A549 (cell line): ENCODE data around the gene FBXL15. TPM values are rescaled to one million over a fixed set of nuclear protein-coding genes. Genes with fewer than 3 reads are reported as not detected.

ENCODE experiments used
- ATOH8 ChIP-seq: fragments of 250-450 bp; sonication (Bioruptor Pico); IDR thresholded peaks from 2 replicates; pipeline ENCODE4 v1.5.0; 2020; ENCODE audit warnings: low read depth, mild to moderate bottlenecking, moderate library complexity
- BCL3 ChIP-seq: fragments of >200 bp; sonication (Bioruptor Twin); formaldehyde crosslinking; IDR thresholded peaks from 3 replicates; pipeline ENCODE4 v1.6.1; 2016
- BHLHE40 ChIP-seq: IDR thresholded peaks from 2 replicates; pipeline ENCODE4 v1.6.1; 2012; ENCODE audit warnings: low read depth, low read length, inconsistent platforms
- CBX2 ChIP-seq: fragments of 200-600 bp; sonication (generic); IDR thresholded peaks from 2 replicates; pipeline ENCODE4 v1.6.1; 2016; ENCODE audit warnings: low read depth, mild to moderate bottlenecking, borderline replicate concordance
- CBX8 ChIP-seq: fragments of 200-600 bp; sonication (generic); IDR thresholded peaks from 2 replicates; pipeline ENCODE4 v1.6.1; 2016
- CEBPB ChIP-seq, 2 experiments: fragments of >200 bp in 1 of 2; sonication (Bioruptor Twin) in 1 of 2; formaldehyde crosslinking in 1 of 2; IDR thresholded peaks; 2 replicates each; pipeline ENCODE4 v1.6.1; 2012 to 2016
- CHD4 ChIP-seq: fragments of 200-600 bp; sonication (generic); IDR thresholded peaks from 2 replicates; pipeline ENCODE4 v1.6.1; 2016; ENCODE audit warnings: antibody characterized with exemption, mild to moderate bottlenecking, borderline replicate concordance
- EHF ChIP-seq: fragments of 250-450 bp; sonication (Bioruptor Pico); IDR thresholded peaks from 2 replicates; pipeline ENCODE4 v1.5.0; 2020; ENCODE audit warnings: mild to moderate bottlenecking
- FOXS1 ChIP-seq: fragments of 250-450 bp; sonication (Bioruptor Pico); IDR thresholded peaks from 2 replicates; pipeline ENCODE4 v1.5.0; 2020; ENCODE audit warnings: mild to moderate bottlenecking, moderate library complexity
- GATA3 ChIP-seq: IDR thresholded peaks from 2 replicates; pipeline ENCODE4 v1.6.1; 2012; ENCODE audit warnings: borderline replicate concordance
- HMGXB4 ChIP-seq: fragments of 250-450 bp; sonication (Bioruptor Pico); IDR thresholded peaks from 2 replicates; pipeline ENCODE4 v1.5.0; 2021; ENCODE audit warnings: mild to moderate bottlenecking, moderate library complexity, borderline replicate concordance
- HOXB13 ChIP-seq: fragments of 250-450 bp; sonication (Bioruptor Pico); IDR thresholded peaks from 2 replicates; pipeline ENCODE4 v1.5.0; 2020; ENCODE audit warnings: low read depth, mild to moderate bottlenecking, moderate library complexity
- JUN ChIP-seq, 2 experiments: fragments of >200 bp; sonication (Bioruptor Twin); formaldehyde crosslinking; IDR thresholded peaks; 2 replicates in 1 of 2; 3 replicates in 1 of 2; pipeline ENCODE4 v1.6.1; 2016 to 2017
- KDM1A ChIP-seq: fragments of 200-600 bp; sonication (generic); IDR thresholded peaks from 2 replicates; pipeline ENCODE4 v1.6.1; 2016; ENCODE audit warnings: low read depth, mild to moderate bottlenecking
- MAFK ChIP-seq: fragments of 450-650 bp; IDR thresholded peaks from 2 replicates; pipeline ENCODE4 v1.6.1; 2014; ENCODE audit not compliant: partially characterized antibody
- MAZ ChIP-seq: fragments of 150-350 bp; IDR thresholded peaks from 2 replicates; pipeline ENCODE4 v1.6.1; 2014; ENCODE audit warnings: antibody characterized with exemption, low read depth, low read length, borderline replicate concordance
- MYC ChIP-seq: IDR thresholded peaks from 2 replicates; pipeline ENCODE4 v1.6.1; 2012; ENCODE audit warnings: mild to moderate bottlenecking, inconsistent platforms, low read length, improper control_type of control experiment, borderline replicate concordance
- NFE2L2 ChIP-seq: fragments of 150-350 bp; conservative IDR thresholded peaks from 2 replicates; pipeline ENCODE4 v1.6.1; 2014; ENCODE audit warnings: low read length
- NPAS2 ChIP-seq: fragments of 250-450 bp; sonication (Bioruptor Pico); IDR thresholded peaks from 2 replicates; pipeline ENCODE4 v1.8.0; 2022; ENCODE audit warnings: mild to moderate bottlenecking, moderate library complexity, borderline replicate concordance
- NR3C1 ChIP-seq: fragments of >200 bp; sonication (Bioruptor Twin); formaldehyde crosslinking; IDR thresholded peaks from 3 replicates; pipeline ENCODE4 v1.6.1; 2017
- POLR2A ChIP-seq: IDR thresholded peaks from 2 replicates; pipeline ENCODE4 v1.6.1; 2012; ENCODE audit warnings: mild to moderate bottlenecking, low read length
- POLR2AphosphoS2 ChIP-seq: conservative IDR thresholded peaks from 2 replicates; pipeline ENCODE4 v1.6.1; 2012; ENCODE audit warnings: low read length, improper control_type of control experiment, inconsistent platforms
- RAD21 ChIP-seq, 2 experiments: fragments of >200 bp in 1 of 2; sonication (Bioruptor Twin) in 1 of 2; formaldehyde crosslinking in 1 of 2; IDR thresholded peaks in 1 of 2; conservative IDR thresholded peaks in 1 of 2; 2 replicates in 1 of 2; 3 replicates in 1 of 2; pipeline ENCODE4 v1.6.1; 2012 to 2018; ENCODE audit warnings: inconsistent platforms in 1 of 2
- RARB ChIP-seq: fragments of 250-450 bp; sonication (Bioruptor Pico); IDR thresholded peaks from 2 replicates; pipeline ENCODE4 v1.8.0; 2021; ENCODE audit warnings: mild to moderate bottlenecking, moderate library complexity
- RNF2 ChIP-seq: fragments of 200-600 bp; sonication (generic); IDR thresholded peaks from 2 replicates; pipeline ENCODE4 v1.6.1; 2016; ENCODE audit warnings: low read depth, mild to moderate bottlenecking, antibody characterized with exemption, moderate library complexity, borderline replicate concordance
- SMC3 ChIP-seq: fragments of >200 bp; sonication (Bioruptor Twin); formaldehyde crosslinking; IDR thresholded peaks from 3 replicates; pipeline ENCODE4 v1.6.1; 2018; ENCODE audit warnings: inconsistent platforms
- polyA plus RNA-seq, 4 experiments: library from polyadenylated mRNA; depleted of rRNA in 3 of 4; stranded (reverse); fragments of >200 nt; fragmentation: RNase III in 1 of 4; extraction: RNeasy Plus Mini Kit Qiagen cat#74134 plus additional on column Dnase treatment in 1 of 4; gene quantifications; 2 replicates in 3 of 4; 3 replicates in 1 of 4; pipeline ENCODE4 v1.2.3, GENCODE V29; 2011 to 2017
- TF ChIP-seq, protein P1 (sequence below): IDR thresholded peaks from 2 replicates; pipeline ENCODE4 v1.6.1; 2012
- TF ChIP-seq, protein P2 (sequence below): IDR thresholded peaks from 2 replicates; pipeline ENCODE4 v1.6.1; 2012
- TF ChIP-seq, protein P3 (sequence below): fragments of 200-600 bp; sonication (generic); IDR thresholded peaks from 2 replicates; pipeline ENCODE4 v1.6.1; 2016; ENCODE audit warnings: antibody characterized with exemption, mild to moderate bottlenecking, moderate library complexity

Gene FBXL15
- polyA plus RNA-seq, 2 of the 4 experiments (the other 2 are of a cell fraction) = 4.8 to 9.4 TPM

- TF ChIP-seq, protein P1, sequence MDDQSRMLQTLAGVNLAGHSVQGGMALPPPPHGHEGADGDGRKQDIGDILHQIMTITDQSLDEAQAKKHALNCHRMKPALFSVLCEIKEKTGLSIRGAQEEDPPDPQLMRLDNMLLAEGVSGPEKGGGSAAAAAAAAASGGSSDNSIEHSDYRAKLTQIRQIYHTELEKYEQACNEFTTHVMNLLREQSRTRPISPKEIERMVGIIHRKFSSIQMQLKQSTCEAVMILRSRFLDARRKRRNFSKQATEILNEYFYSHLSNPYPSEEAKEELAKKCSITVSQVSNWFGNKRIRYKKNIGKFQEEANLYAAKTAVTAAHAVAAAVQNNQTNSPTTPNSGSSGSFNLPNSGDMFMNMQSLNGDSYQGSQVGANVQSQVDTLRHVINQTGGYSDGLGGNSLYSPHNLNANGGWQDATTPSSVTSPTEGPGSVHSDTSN = no peak; the same call in 1 of the 2 replicates
- TF ChIP-seq NFE2L2 (no peak), HMGXB4 (CRISPR knock-in tag) (peak; percentile 33; the same call in 1 of the 2 replicates), POLR2A (peak; percentile 58), POLR2AphosphoS2 (peak; percentile 72; the same call in 1 of the 2 replicates), HOXB13 (CRISPR knock-in tag) (no peak; the same call in 1 of the 2 replicates), EHF (CRISPR knock-in tag) (no peak), SMC3 (peak; percentile 88), BHLHE40 (no peak), NR3C1 (no peak), MYC (0 out of 2 replicates have a peak, but pooled peaks have one; percentile 34), NPAS2 (CRISPR knock-in tag) (no peak), FOXS1 (no peak), RNF2 (no peak), CEBPB (IDR thresholded peaks at IDR 0.05) (no peak), RARB (CRISPR knock-in tag) (no peak), JUN (IDR thresholded peaks at IDR 0.05) (peak in 1 of 2 experiments; percentile 78; a peak in 2 of 5 replicates), CBX8 (no peak), CHD4 (no peak), RAD21 (conservative IDR thresholded peaks at IDR 0.05 in 1 of 2, IDR thresholded peaks at IDR 0.05 in 1 of 2) (peak; percentile 60 to 76; a peak in 4 of 5 replicates), ATOH8 (CRISPR knock-in tag) (no peak), MAZ (no peak), GATA3 (no peak), CBX2 (no peak), KDM1A (no peak), MAFK (no peak), BCL3 (no peak)
- TF ChIP-seq, protein P2, sequence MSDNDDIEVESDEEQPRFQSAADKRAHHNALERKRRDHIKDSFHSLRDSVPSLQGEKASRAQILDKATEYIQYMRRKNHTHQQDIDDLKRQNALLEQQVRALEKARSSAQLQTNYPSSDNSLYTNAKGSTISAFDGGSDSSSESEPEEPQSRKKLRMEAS = peak; percentile 87
- TF ChIP-seq, protein P3, sequence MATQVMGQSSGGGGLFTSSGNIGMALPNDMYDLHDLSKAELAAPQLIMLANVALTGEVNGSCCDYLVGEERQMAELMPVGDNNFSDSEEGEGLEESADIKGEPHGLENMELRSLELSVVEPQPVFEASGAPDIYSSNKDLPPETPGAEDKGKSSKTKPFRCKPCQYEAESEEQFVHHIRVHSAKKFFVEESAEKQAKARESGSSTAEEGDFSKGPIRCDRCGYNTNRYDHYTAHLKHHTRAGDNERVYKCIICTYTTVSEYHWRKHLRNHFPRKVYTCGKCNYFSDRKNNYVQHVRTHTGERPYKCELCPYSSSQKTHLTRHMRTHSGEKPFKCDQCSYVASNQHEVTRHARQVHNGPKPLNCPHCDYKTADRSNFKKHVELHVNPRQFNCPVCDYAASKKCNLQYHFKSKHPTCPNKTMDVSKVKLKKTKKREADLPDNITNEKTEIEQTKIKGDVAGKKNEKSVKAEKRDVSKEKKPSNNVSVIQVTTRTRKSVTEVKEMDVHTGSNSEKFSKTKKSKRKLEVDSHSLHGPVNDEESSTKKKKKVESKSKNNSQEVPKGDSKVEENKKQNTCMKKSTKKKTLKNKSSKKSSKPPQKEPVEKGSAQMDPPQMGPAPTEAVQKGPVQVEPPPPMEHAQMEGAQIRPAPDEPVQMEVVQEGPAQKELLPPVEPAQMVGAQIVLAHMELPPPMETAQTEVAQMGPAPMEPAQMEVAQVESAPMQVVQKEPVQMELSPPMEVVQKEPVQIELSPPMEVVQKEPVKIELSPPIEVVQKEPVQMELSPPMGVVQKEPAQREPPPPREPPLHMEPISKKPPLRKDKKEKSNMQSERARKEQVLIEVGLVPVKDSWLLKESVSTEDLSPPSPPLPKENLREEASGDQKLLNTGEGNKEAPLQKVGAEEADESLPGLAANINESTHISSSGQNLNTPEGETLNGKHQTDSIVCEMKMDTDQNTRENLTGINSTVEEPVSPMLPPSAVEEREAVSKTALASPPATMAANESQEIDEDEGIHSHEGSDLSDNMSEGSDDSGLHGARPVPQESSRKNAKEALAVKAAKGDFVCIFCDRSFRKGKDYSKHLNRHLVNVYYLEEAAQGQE = no peak
These were observed 21.2 kb upstream of the FBXL15 start (continued) for GRCh38 chr10:102399217-102400021.
